ENCODE data around the gene ANTXR2.

ANTXR2 gene

DNA sequence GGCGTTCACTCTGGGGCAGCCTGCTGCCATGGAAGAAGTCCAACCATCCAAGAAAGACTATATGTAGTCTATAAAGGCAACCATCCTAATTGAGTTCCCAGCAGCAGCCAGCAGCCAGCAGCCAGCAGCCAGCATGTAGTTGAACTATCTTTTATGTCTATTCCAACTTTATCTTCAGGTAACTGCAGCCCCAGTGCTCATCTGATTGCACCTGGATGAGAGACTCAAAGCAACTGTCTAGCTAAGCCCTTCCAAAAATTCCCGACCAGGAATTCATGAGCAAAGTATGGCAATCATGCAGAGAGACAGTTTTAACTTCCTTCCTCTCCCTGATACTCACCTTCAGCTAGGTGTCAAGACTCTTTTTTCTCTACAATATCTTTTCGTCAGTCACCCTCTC lies 216.8 kb downstream of the ANTXR2 start:
- DNase-seq, result no peak

DNA sequence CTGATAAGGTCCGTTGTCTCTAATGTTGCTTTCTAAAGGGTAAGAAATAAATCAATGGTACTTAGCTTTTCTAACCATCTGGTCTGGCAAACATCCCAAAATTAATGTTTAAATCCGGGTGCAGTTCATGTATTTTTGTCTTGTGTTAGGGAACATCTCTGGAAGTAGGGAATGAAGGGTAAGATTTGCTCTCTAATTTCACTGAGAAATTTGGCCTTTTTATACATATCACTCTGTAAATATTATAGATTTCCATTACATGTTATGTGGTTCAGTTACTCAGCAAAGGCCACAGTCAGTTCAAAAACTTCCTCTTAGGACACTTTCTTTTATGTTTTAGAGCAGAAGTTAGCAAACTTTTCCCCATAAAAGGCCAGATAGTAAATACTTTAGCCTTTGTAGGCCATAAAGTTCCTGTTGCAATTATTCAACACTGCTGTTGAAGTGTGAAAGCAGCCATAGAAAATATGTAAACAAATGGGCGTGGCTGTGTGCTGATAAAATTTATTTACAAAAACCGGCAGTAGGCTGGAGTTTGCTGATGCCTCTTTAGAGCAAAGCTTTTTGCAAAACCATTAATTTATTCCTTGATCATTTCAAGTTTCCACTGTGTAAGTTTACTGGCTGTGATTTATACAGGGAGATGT lies 218.1 kb downstream of the ANTXR2 start:
- DNase-seq, result no peak

- DNase-seq, result no peak
Observed at GRCh38 chr4:79852305-79852730, 220.7 kb downstream of the ANTXR2 start.

GRCh38 chr4:79851625-79852304 lies 221.3 kb downstream of the ANTXR2 start:
- DNase-seq, result no peak

Measured in AML-193 (cell line).